Astrocyte of the cerebellum (primary cell): ENCODE measurements around the gene ANKHD1.

Experiments
- DNase-seq: peaks from one replicate; pipeline ENCODE4 v3.0.0-alpha.2; 2011; ENCODE audit warnings: low read depth
- H3K4me3 ChIP-seq: 2 replicates; pipeline ENCODE4 v1.5.1; 2011; ENCODE audit warnings: mild to moderate bottlenecking, low read depth, low read length, moderate library complexity
- CTCF ChIP-seq: IDR thresholded peaks from 2 replicates; pipeline ENCODE4 v1.5.1; 2012; ENCODE audit warnings: low read length, low read depth, moderate library complexity, mild to moderate bottlenecking; ENCODE audit errors: missing control alignments
- in situ Hi-C: cut with HindIII; loops from 2 replicates; pipeline ENCODE4 v1.10.0; 2017; ENCODE audit warnings: low sequenced_read_pairs

The ANKHD1 gene

GRCh38 chr5:140566665-140567064, 165.0 kb downstream of the ANKHD1 start:
- DNase-seq = no peak
- H3K4me3 ChIP-seq = no peak overlapping the region
- in situ Hi-C loops = no loop called here
- TF ChIP-seq CTCF = no peak

GRCh38 chr5:140567136-140567818, 165.6 kb downstream of the ANKHD1 start:
- in situ Hi-C loops = no loop called here
- H3K4me3 ChIP-seq = no peak overlapping the region
- TF ChIP-seq CTCF = no peak
- no peak for DNase-seq

GRCh38 chr5:140567871-140568270, 166.2 kb downstream of the ANKHD1 start:
- no peak overlapping the region for H3K4me3 ChIP-seq
- in situ Hi-C loops = no loop called here
- no peak for DNase-seq
- TF ChIP-seq CTCF = no peak

GRCh38 chr5:140568443-140569063, 166.9 kb downstream of the ANKHD1 start:
- no peak for TF ChIP-seq CTCF
- no peak overlapping the region for H3K4me3 ChIP-seq
- in situ Hi-C loops = no loop called here
- DNase-seq = no peak

GRCh38 chr5:140569197-140569596, 167.6 kb downstream of the ANKHD1 start:
- no peak for DNase-seq
- no peak overlapping the region for H3K4me3 ChIP-seq
- in situ Hi-C loops = no loop called here
- TF ChIP-seq CTCF = no peak

- no peak for DNase-seq
- in situ Hi-C loops = no loop called here
- no peak overlapping the region for H3K4me3 ChIP-seq
- no peak for TF ChIP-seq CTCF
Measured at GRCh38 chr5:140570058-140570457, 168.4 kb downstream of the ANKHD1 start.
